ENCODE measurements around the gene CAMTA1. TPM values are rescaled to one million over a fixed set of nuclear protein-coding genes. Genes with fewer than 3 reads are reported as not detected.

CAMTA1 gene
- total and polyA plus RNA-seq, 2 experiments from 2014 or later = 89.0 to 145 TPM

DNA sequence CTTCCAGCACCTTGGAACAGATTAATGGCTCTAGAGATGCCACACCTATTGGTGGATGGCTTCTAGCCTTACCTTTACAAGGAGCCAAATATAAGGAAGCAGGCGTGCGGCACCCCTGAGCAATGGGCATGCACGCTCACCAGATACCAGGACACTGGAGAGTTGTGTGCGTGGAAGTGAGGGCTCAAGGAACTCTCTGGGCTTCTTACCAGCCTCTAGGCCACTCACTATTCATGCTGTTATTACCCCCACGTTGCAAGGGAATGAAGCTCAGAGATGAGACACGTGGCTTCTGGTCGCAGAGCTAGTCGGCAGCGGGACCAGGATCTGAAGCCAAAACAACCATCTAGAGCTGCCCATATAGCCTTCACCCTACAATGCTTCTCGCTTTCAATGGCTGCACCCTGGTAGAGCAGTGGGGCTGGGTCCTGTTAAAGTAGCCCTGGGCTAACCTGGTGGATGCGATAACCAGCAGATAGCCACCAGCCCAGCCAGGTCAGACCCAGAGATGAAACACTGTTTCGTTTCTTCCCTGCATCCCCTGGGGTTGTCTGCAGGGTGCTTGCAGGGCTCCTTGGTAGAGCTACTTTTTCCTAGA lies 589.4 kb downstream of the CAMTA1 start:
- Histone ChIP-seq H3K27me3 (no peaks in the 10 kb centered on the region), H3K4me2 (no peak overlapping the region), H3K36me3 (replicated peaks; ENCODE audit: insufficient read depth, low read depth) (no peaks in the 10 kb centered on the region), H4K20me1 (ENCODE audit: insufficient read depth, poor library complexity, severe bottlenecking) (no peaks in the 10 kb centered on the region), H3K27ac (no peak overlapping the region), H3K79me2 (no peaks in the 10 kb centered on the region), H3K4me3 (no peak overlapping the region), H3K9me2 (replicated peaks; ENCODE audit: insufficient read depth) (no peaks in the 10 kb centered on the region), H3K4me1 (ENCODE audit: insufficient read depth) (no peaks in the 10 kb centered on the region), H2AFZ (no peak overlapping the region), H3K9me3 (ENCODE audit: low read depth) (no peaks in the 10 kb centered on the region)
- no peak for DNase-seq (ENCODE audit: low spot score)
- 93% methylated on average over 12 of the region's 12 CpGs for WGBS (ENCODE audit: low lambda C conversion rate, missing lambda C conversion rate)
- TF ChIP-seq CTCF (IDR thresholded peaks at IDR 0.05; ENCODE audit: poor library complexity) = no peak
- TF ChIP-seq EZH2phosphoT487 (IDR thresholded peaks at IDR 0.05; ENCODE audit: low read depth, severe bottlenecking, unreplicated experiment) = no peak
- no peak for TF ChIP-seq EZH2 (IDR thresholded peaks at IDR 0.05; ENCODE audit: borderline replicate concordance)

DNA sequence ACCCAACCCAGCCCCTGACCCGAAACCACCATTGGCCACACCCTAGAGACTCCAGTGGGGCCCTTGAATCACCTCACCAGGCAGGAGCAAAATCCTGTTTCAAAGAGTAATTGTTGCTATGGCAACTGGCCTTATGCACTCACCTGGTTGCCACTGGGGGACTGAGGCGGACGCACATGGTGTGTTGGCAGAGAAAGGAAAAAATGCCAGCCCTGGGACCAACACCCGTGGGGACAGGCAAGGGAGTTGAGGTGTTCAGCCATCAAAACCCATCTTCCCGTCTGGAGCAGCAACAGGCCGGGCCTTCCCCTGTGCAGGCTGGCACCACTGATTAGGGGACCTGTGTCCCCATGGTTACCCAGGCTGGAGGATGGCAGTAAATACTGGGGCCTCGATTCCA lies 590.1 kb downstream of the CAMTA1 start:
- H4K20me1 ChIP-seq (ENCODE audit: insufficient read depth, poor library complexity, severe bottlenecking) = no peaks in the 10 kb centered on the region
- no peak overlapping the region for H3K4me2 ChIP-seq
- no peaks in the 10 kb centered on the region for H3K4me1 ChIP-seq (ENCODE audit: insufficient read depth)
- DNase-seq (ENCODE audit: low spot score) = no peak
- H3K9me2 ChIP-seq (replicated peaks; ENCODE audit: insufficient read depth) = no peaks in the 10 kb centered on the region
- no peaks in the 10 kb centered on the region for H3K27me3 ChIP-seq
- H3K27ac ChIP-seq = no peak overlapping the region
- no peak overlapping the region for H3K4me3 ChIP-seq
- no peak overlapping the region for H2AFZ ChIP-seq
- 90% methylated on average over 7 of the region's 7 CpGs for WGBS (ENCODE audit: low lambda C conversion rate, missing lambda C conversion rate)
- H3K79me2 ChIP-seq = no peaks in the 10 kb centered on the region
- no peaks in the 10 kb centered on the region for H3K9me3 ChIP-seq (ENCODE audit: low read depth)
- no peaks in the 10 kb centered on the region for H3K36me3 ChIP-seq (replicated peaks; ENCODE audit: insufficient read depth, low read depth)
- TF ChIP-seq CTCF (IDR thresholded peaks at IDR 0.05; ENCODE audit: poor library complexity) (no peak), EZH2 (IDR thresholded peaks at IDR 0.05; ENCODE audit: borderline replicate concordance) (no peak), EZH2phosphoT487 (IDR thresholded peaks at IDR 0.05; ENCODE audit: low read depth, severe bottlenecking, unreplicated experiment) (no peak)

DNA sequence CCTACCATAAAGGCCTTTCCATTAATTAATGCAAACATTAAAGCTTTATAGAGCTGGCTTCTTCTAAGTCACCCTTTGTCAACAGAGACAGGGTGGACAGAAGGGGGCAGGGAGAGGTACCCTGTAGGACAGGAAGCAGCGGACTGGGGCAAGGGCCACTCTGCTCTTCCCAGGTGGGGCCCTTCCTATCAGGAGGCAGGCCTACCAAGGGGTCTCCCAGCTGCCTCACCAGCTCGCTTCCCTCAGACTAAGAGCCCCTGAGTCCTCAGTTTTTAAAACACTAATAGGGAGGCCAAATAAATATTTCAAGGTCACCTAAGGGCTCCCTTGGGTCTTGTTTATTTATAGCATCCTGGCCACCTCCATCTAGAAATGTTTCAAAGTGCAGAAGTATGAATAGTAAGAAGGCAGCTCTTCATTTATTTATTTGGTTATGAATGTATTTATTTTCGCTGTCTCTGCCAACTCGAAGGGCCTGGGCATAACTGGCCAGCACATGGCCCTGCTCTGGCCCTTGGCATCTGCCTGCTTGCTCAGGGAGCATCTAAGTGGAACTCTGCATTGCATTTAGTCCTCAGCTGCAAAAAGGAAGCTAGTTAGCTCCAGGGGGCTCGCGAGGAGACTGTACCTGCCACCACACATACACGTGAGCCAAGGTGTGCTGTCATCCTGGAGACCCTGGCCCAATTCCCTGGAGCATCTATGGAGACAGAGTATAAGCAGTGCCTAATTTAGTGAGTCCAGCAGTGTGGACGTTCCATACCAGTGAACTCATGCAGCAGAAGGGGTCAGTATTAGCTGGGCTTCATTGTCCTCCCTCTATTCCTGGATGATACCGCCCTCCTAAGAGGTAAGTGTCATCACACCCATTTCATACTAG lies 590.8 kb downstream of the CAMTA1 start:
- Histone ChIP-seq H3K36me3 (replicated peaks; ENCODE audit: insufficient read depth, low read depth) (no peaks in the 10 kb centered on the region), H3K4me2 (no peak overlapping the region), H4K20me1 (ENCODE audit: insufficient read depth, poor library complexity, severe bottlenecking) (no peaks in the 10 kb centered on the region), H3K9me2 (replicated peaks; ENCODE audit: insufficient read depth) (no peaks in the 10 kb centered on the region), H3K27ac (no peak overlapping the region), H3K27me3 (no peaks in the 10 kb centered on the region), H2AFZ (no peak overlapping the region), H3K79me2 (no peaks in the 10 kb centered on the region), H3K4me3 (no peak overlapping the region), H3K4me1 (ENCODE audit: insufficient read depth) (no peaks in the 10 kb centered on the region), H3K9me3 (ENCODE audit: low read depth) (no peaks in the 10 kb centered on the region)
- DNase-seq (ENCODE audit: low spot score) = no peak
- 95% methylated on average over 9 of the region's 9 CpGs for WGBS (ENCODE audit: low lambda C conversion rate, missing lambda C conversion rate)
- no peak for TF ChIP-seq EZH2phosphoT487 (IDR thresholded peaks at IDR 0.05; ENCODE audit: low read depth, severe bottlenecking, unreplicated experiment)
- no peak for TF ChIP-seq CTCF (IDR thresholded peaks at IDR 0.05; ENCODE audit: poor library complexity)
- TF ChIP-seq EZH2 (IDR thresholded peaks at IDR 0.05; ENCODE audit: borderline replicate concordance) = no peak

Measured in hepatocyte (in vitro differentiated cells).